Measurements from ENCODE around the gene ZNF445.
"Not testable (repeated sequence)": the region's sequence is repeated elsewhere in the genome, so short reads cannot be mapped to it uniquely, and the experiment has no call there.

Gene ZNF445

DNA sequence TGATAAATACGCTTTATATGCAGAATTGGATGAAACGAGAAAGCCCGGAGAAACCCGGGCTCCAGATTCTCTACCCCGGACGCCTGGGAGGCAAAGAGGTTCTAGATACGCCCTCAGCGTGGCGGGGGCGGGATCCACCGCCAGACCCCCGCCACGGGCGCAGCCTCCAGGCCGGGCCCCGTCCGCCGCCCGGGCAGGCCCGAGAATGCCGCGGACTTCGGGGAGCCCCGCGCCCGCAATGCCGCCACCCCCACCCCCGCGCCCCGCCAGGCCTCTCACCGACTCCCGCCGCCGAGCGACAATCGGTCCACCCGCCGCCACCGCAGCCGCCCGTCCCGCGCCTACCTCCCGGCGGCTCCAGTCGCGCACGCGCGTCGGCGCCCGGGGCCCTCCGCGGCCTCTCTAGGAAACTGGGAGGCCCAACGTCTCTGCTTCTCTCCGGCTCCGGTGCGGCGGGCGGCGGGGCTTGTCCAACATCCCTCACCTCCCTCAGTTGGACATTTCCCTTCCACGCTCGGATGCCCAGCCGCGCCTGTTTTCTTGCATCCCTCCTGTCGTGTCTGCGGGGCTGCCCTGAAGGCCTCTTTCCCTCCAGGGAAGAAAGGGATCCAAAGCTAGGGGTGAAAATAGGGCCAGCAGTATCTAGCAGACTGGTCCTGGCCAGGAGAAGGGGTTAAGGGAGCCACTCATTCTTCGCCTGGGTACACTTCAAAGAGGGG lies at the start of gene ZNF445:
ZNF445 (minus strand) TSS at position 359 of the 719 bp plus-strand sequence. CDS start 22,121 bp downstream, outside the sequence.
- DNase-seq = peak; percentile 57

DNA sequence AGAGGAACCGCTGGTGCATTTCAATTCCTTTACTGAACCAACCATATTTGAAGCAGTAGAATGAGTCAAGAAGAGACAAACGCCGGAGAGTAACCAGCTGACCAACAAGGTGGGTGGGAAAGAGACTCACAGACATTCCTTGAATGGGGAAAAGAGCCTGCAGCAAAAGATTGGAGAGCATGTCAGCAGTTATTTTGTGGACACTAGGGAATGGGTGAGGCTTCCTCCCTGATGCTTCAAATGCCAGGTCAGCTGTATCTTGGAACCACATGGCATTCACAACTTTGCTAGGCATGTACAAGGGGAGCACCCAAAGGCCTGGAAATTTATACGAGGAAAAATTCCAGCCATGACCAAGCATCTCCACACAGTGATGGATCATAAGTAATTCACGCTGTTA lies 47.6 kb upstream of the ZNF445 start:
- no peak for DNase-seq

DNA sequence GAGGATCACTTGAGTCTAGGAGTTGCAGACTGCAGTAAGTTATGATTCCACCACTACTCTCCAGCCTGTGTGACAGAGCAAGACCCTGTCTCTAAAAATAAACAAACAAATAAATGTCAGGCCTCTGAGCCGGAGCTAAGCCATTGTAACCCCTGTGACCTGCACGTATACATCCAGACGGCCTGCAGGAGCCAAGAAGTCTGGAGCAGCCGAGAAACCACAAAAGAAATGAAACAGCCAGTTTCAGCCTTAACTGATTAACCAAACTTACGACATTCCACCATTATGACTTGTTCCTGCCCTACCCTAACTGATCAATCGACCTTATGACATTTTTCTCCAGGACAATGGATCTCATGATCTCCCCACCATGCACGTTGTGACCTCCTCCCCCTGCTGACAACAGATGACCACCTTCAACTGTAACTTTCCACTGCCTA lies 45.0 kb upstream of the ZNF445 start:
- no peak for DNase-seq

DNA sequence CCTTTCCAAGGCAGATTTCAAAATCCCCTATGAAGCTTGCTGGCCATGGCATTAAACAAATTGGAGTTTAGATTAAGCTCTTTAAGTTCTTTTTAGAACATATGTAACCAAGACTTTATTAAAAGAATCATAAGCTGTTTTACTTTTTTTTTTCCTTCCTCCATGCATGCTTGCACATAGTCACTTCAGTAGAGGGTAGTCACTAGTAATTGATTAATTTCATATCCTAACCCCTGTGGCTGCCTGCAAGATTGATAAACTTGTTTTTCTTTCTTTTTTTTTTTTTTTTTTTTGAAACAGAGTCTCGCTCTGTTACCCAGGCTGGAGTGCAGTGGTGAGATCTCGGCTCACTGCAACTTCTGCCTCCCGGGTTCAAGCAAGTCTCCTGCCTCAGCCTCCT lies 44.3 kb upstream of the ZNF445 start:
- DNase-seq = no peak

DNA sequence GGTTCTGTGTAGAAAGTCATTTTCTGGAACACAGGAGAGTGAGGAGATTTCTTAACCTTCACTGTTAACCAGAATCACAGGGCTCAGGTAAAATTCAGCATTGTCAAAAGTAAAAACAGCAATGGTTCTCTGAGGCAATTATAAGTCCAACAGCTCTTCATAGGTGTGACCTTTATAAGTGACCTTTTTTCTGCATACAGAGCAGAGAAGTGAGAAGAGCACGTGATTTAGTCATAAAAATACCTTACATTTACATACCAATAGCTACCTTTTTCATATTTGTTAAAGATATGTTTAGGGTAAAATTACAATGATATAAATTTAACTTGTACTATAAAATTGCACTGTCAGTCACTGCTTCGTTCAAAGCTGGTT lies 41.3 kb upstream of the ZNF445 start:
- no peak for DNase-seq

DNA sequence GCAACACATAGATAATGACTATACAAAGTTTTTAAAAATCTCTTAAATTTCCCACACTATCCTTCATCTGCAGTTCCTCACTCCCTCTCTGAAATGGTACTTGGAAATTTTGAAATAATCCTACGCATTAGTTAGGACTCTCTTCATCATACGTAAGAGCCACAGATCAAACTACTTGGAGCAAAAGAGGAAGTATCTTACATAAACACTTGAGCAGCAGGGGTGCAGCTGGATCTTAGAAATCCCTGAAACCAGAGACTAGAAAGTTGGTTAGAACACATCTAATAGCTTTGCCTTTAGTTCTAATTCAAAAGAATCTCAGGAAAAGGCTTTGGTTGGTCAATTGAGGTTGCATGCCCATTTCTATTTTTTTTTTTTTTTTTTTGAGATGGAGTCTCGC lies 38.8 kb upstream of the ZNF445 start:
- no peak for DNase-seq

DNA sequence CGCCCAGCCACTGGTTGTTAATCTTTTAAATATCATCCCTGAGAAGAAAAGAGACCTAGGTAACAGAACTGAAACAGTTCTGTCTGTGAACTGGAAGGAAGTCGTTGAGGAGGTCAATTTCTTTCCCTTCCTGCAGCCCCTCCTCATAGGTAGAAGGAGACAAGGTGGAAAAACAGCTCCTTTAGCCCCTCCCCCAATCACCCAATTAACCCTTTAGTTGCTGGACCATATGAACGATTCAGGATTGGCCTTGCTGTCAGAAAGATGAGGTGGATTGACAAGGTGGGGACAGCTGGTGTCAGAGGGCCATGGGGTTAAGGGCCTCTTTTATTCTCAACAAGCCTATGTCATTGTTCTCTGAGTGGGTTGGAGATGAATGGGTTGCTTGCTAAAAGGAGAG lies 36.0 kb upstream of the ZNF445 start:
- DNase-seq = no peak

DNA sequence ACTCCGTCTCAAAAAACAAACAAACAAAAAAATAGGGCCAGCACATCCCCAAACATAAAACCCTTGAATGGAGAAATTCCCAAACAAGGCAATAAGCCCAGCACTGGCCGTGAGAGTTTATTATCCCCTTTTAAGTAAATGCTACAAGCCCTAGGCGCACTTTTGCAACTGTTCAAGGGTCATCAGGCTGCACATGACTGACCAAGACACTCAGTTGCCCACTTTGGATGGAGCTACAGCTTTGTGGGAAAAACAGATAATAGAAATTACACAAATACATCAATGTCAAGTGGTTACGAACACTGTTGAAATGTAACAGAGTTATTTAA lies 33.7 kb upstream of the ZNF445 start:
- no peak for DNase-seq

DNA sequence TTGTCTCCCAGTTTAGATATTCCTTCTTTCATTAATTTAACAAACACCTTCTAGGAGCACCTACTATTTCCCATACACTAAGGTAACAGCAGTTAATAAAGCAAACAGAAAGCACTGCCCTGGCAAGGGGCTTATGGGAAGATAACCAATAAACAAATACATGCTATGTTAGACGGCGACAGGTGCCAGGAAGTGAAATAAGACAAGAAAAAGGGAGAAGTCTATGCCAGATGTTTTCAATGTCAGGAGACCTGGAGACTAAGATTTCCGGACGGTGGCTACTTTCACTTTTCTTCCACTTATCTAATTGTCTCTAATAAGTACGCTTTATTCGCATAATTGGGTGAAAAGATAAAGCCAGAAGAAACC lies 32.5 kb upstream of the ZNF445 start:
- DNase-seq = no peak

DNA sequence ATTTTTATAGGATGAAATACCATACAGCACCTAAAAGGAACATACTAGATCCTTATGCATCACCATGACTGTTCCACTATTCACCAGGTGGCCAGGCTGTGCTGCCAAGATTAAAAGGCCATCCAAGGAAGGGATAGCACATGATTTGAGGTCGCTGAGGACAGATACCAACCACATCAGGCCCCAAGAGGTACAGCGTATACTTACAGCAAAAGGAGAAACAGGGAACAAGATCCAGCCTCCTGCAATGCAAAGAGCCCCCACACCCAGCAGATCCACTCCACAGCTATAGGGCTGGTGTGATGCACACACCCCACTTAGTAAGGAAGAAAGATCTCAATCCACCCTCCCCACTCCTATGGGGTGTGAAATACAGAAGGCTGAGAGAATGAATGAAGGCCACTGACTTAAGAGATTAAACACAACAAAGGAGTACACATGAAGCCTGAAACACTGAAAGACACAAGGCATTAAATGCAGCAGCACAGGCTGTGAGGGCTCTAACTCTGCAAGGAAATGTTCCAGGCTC lies 32.0 kb upstream of the ZNF445 start:
- DNase-seq = no peak

DNA sequence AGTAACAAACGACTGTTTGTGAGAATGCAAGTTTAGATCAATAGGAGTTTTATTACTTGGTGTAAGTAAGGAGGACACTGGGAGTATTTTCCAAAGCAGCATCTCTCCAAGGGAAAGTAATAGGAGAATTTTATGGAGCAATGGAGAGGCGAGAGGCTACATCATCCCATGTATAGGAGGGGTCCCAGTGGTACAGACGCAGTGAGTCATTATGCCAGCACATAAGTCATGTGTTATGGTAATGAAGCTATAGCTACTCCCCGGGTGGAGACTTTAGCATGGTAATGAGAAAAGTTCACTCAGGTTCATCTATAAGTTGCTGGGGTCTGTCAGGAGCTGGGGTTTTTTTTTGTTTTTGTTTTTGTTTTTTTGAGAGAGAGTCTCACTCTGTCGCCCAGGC lies 29.5 kb upstream of the ZNF445 start:
- DNase-seq = no peak

DNA sequence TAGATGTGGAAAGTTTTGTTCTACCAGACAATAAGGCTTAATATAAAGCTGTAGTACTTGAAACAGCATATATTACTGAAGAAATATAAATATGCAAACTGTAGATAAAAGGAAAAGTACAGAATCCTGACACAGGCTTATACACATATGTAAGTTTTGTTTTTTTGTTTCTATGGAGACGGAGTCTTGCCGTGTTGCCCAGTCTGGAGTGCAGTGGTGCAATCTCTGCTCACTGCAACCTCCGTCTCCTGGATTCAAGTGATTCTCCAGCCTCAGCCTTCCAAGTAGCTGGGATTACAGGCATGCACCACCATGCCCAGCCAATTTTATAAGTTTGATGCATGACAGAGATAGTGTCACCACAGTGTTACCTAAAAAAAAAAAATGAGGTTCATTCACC lies 29.1 kb upstream of the ZNF445 start:
- no peak for DNase-seq

DNA sequence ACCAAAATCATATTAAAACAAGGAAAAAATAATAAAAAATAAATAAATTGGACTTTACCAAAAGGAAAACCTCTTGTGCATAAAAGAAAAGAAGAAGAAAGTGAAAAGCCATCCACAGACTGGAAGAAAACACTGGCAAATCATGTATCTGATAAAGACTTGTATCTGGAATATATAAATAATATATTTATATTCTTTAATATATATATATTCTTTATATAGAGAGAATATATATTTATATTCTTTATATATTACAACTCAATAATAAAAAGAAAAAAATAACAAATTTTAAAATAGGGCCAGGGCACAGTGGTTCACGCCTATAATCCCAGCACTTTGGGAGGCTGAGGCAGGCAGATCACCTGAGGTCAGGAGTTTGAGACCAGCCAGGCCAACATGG lies 27.1 kb upstream of the ZNF445 start:
- DNase-seq = no peak

DNA sequence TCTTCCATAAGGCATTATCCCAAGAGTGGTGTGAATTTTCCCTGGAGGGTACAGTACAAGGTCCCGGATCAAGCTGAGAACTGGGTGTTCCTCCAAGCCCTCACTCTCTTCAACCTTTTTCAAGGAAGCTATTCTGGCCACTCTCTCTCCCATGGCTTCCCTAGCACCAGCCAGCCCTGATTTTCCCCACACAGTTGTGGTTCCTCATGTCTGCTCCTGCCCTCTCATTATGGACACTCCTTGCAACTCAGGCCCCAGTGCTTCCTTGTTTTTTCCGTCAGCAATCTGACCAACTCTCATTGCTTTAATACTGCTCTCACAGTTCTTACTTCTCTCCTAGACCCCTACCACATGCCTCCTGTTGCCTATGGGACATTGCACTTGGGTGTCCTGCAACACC lies 25.7 kb upstream of the ZNF445 start:
- DNase-seq = not testable (repeated sequence)

DNA sequence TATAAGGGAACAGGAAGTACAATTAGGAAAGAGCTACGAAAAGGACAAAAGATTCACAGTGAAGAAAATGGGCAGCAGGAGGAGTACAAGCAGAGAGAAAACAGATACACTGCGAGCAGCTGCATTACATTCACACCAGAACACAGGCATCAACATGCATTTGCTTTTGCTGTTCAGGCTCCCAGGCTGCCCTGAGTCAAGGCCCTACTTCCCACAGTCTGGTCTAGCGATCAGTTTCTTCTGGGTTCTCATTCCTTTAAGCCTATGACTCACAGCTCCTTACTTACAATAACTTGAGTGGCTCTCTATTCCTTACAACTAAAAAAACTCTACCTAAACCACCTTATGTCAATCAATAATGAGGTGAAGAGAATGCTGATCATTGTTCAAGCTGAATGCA lies 24.5 kb upstream of the ZNF445 start:
- no peak for DNase-seq

DNA sequence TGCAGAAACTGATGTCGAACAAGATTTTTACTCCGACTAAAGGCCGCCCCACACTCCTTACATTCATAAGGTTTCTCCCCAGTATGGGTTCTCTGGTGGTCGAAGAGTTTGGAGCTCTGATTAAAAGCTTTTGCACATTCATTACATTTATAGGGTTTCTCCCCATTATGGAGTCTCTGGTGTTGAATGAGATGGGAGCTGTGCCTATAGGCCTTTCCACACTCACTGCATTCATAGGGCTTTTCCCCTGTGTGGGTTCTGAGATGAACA lies 22.4 kb upstream of the ZNF445 start:
- not testable (repeated sequence) for DNase-seq

DNA sequence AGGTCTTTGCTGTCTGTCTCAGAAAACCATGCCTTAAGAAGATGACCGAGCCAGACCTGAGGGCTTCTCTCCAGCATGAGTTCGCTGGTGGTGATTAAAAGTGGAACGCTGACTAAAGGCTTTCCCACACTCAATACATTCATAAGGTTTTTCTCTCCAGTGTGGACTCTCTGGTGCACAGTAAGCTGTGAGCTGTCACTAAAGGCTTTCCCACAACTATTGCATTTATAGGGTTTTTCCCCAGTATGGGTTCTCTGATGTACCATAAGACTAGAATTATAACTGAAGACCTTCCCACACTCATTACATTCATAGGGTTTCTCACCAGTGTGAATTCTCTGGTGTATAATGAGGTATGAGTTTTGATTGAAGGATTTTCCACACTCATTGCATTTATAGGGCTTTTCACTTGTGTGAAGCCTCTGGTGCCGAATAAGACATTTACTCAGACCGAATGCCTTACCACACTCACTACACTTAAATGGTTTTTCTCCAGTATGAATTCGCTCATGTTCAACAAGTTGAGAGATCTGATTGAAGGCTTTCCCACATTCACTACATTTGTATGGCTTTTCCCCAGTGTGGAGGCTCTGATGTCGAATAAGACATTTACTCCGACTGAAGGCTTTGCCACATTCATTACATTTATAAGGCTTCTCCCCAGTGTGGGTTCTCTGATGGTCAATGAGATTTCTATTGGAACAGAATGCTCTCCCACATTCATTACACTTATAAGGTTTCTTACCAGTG lies 21.9 kb upstream of the ZNF445 start:
- DNase-seq = no peak

DNA sequence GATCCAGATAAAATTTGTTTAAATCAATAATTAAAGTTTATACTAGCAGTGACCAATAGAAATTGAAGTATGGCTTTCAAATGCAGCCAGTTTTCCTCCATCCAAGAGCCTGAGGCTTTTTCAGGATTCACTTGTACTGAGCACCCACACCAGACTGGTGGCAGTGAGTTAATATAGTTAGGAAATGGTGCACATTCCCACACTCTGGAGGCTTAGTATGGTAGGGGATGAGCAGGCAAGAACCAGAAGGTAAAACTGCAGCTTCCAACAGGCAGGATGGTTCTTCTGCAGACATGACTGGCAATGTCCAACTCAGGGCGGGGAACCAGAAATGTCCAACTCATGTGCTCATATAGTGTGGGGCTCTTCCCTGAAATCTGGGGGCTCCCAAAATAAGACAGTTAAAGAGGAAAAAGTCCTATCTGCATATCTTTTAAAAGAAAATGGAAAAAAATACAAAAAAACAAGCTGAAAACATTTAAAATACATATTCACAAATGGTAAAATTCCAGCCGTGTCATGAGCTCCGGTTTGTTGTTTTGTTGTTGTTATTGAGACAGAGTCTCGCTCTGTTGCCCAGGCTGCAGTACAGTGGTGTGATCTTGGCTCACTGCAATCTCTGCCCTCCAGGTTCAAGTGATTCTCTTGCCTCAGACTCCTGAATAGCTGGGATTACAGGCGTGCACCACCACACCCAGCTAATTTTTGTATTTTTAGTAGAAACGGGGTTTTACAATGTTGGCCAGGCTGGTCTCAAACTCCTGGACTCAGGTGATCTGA lies 18.4 kb upstream of the ZNF445 start:
- no peak for DNase-seq

DNA sequence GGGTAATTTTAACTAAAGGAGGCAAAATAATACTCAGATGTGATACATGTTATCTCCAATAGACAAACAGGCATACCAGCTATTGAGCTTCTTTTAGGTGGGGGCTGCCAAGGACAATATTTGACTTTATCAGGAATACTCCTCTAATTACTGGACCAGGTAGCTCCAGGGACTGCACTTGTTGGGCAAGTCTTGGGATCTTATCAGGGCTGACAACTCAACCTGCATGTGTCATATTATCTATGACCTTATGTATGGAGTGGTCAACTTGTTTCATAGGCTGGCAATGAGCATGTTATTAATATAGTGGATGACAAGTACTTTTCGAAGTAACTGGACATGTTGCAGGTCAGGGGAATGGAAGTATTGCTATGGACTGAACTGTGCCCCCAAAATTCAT lies 15.0 kb upstream of the ZNF445 start:
- DNase-seq = no peak

DNA sequence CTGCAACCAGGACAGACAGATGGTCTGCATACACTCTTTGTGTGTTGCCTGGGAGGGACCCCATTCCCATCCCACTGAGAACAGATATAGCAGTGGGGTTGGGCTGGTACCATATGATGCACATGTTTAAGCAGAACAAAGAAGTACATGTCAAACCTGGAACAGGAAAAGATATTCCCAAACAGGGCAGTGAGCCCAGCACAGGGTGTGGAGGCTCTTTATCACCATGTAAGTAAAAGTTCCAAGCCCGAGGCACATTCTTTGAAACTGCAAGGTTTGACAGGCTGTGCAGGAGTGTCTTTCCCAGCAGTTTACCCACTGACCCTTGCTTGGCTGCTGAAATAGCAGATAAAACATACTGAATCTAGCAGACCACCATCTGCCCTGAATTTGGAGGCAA lies 5.3 kb upstream of the ZNF445 start:
- no peak for DNase-seq

DNA sequence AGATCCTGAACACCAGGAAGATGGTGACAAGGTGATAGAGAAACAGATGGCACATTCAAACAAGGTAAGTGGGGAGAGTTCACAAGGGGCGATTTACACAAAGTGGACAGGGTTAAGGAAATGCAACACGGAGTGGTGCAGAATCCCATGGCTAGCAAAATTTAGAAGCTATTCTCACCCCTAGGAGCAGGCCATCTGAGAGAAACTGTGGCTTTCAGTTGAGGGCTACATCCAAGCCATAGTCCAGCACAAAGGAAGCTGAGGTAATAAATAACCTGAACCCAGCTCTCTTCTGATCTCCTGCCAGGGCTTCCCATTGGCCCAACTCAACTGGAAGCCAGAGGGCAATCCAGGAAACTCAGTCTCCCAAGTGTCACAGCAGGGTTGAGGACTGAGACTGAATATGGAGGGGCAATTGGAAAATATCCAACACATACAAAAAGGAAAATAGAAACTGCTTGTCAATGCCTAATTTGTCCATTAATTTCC lies 1.2 kb upstream of the ZNF445 start:
- DNase-seq = no peak

DNA sequence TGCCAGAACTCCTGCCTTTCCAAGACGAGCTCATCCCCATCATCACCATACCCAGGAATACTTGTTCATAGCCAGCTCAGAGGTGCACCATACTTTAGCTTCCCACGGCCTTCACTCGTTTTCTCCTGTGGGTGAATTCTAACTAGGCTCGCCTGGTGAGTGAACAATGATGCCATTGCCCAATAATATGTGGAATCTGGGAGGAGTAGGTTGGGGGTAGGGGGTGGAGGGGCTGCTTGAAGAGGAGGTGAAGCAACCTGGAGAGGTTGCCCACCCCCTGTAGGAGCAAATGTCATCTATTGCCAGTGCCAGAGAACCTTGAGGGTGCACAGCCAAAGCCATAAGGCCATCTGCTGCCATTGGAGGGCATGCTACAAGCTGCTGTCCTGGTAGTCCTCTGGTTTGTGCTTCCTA lies 592 bp upstream of the ZNF445 start:
- no peak for DNase-seq

DNA sequence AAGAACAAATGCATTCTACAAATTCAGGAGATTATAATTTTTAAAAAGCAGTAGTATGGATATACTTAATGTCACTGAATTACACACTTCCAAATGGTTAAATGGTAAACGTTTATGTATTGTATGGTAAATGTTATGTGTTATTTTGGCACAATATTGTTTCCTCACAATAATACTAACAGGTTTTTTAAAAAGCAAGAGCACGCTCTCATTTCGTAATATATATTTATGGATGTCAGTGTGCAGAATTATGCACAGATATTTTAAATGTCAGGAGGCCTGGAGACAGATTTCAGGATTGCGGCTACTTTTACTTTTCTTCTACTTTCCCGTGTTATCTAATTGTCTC lies 533 bp downstream of the ZNF445 start:
- no peak for DNase-seq

DNA sequence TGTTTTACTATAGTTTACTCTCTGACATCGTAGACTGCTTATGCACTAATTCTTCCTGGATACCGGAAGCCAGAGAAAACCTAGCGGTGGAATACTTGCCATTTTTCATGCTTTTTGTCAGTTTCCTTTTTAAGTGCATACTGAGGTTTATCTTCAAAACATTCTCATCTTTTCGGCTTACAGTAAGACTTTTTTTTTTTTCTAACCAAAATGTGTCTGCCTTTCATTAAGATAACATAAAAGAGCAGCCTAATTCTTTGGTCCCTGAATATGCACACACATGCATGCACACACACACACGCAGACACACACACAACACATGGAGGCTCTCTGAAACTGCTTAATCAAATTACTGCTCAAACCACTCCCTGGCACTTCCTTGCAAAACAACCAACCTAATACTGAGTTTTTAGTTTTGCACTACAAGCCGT lies 1.3 kb downstream of the ZNF445 start:
- DNase-seq = no peak
